Left lung (tissue), 10 donors: ENCODE data around the gene KCNK13. TPM values are rescaled to one million over a fixed set of nuclear protein-coding genes. Genes with fewer than 3 reads are reported as not detected.

Source experiments
- ATAC-seq: fragments of 200-7000 bp; cut with Tn5 transposase; one replicate; pipeline ENCODE4 v1.9.1; 2020; ENCODE audit warnings: moderate library complexity
- DNase-seq, 4 donors: peaks; one replicate each; pipeline ENCODE4 v3.0.0-alpha.2; 2013 to 2020
- H3K27ac ChIP-seq, 2 donors: fragments of 200-600 bp; sonication (generic) in 1 of 2; one replicate each; pipeline versions ENCODE4 v1.5.0 to v1.8.0; 2020 to 2021
- H3K27me3 ChIP-seq, 2 donors: fragments of 200-600 bp; sonication (generic) in 1 of 2; one replicate each; pipeline versions ENCODE4 v1.5.0 to v1.8.0; 2020 to 2021
- H3K36me3 ChIP-seq, 2 donors: fragments of 200-600 bp; sonication (generic) in 1 of 2; one replicate each; pipeline versions ENCODE4 v1.5.0 to v1.8.0; 2020 to 2021
- H3K4me1 ChIP-seq, 2 donors: fragments of 200-600 bp; one replicate each; pipeline ENCODE4 v1.8.0; 2021
- H3K4me3 ChIP-seq, 2 donors: fragments of 200-600 bp; sonication (generic) in 1 of 2; one replicate each; pipeline versions ENCODE4 v1.5.0 to v1.8.0; 2020 to 2021; ENCODE audit warnings: mild to moderate bottlenecking in 1 of 2
- H3K9me3 ChIP-seq, 2 donors: fragments of 200-600 bp; sonication (generic) in 1 of 2; one replicate each; pipeline versions ENCODE4 v1.5.0 to v1.8.0; 2020 to 2021
- CTCF ChIP-seq, 2 donors: fragments of 200-600 bp; sonication (generic) in 1 of 2; IDR thresholded peaks; one replicate each; pipeline versions ENCODE4 v1.5.0 to v1.8.0; 2021; ENCODE audit warnings: antibody characterized with exemption in 2 of 2
- intact Hi-C, 2 donors: fragments of 100-400 bp; cut with DNase I; formaldehyde crosslinking; loops; one replicate each; pipeline versions ENCODE4 v1.11.2 to v1.14.2; 2022
- polyA plus RNA-seq, 6 donors: library from polyadenylated mRNA; unstranded; fragments of 120-200 nt; gene quantifications; one replicate each; pipeline ENCODE4 v1.2.1, GENCODE V29; 2013; ENCODE audit not compliant: insufficient read length in 6 of 6
- total RNA-seq, 2 donors: library from RNA; stranded (reverse); fragmentation: NEBNext Ultra II Directional; extraction: Animal tissue kit (Norgen Biotek cat#: 25700); gene quantifications; one replicate each; pipeline ENCODE4 v1.2.1, GENCODE V29; 2021
- donor health status: DM: no; HTN: yes; CAD: no.
- donor health status: DM: no; HTN: no; CAD: no.

KCNK13 gene
- total and polyA plus RNA-seq, 8 donors, result 0.15 to 2.8 (median 0.23) TPM

GRCh38 chr14:90039253-90040010 is 22.4 kb upstream of the KCNK13 start:
- Histone ChIP-seq H3K27ac (no peak overlapping the region), H3K4me3 (no peak overlapping the region), H3K27me3 (no peaks in the 10 kb centered on the region), H3K4me1 (no peaks in the 10 kb centered on the region), H3K36me3 (peaks cover 0 to 40% of the 10 kb centered on the region in 2 donors), H3K9me3 (no peaks in the 10 kb centered on the region)
- TF ChIP-seq CTCF (IDR thresholded peaks at IDR 0.05), result no peak
- ATAC-seq (no peak), DNase-seq (no peak)
- intact Hi-C loops, result no loop called here

GRCh38 chr14:90040411-90040810 is 21.4 kb upstream of the KCNK13 start:
- intact Hi-C loops, result no loop called here
- no peak for ATAC-seq
- TF ChIP-seq CTCF (IDR thresholded peaks at IDR 0.05), result no peak
- Histone ChIP-seq H3K27ac (no peak overlapping the region), H3K36me3 (peaks cover 0 to 43% of the 10 kb centered on the region in 2 donors), H3K4me1 (no peaks in the 10 kb centered on the region), H3K4me3 (no peak overlapping the region), H3K27me3 (no peaks in the 10 kb centered on the region), H3K9me3 (no peaks in the 10 kb centered on the region)
- DNase-seq, result no peak

GRCh38 chr14:90042496-90043252 is 19.1 kb upstream of the KCNK13 start:
- no peak for TF ChIP-seq CTCF (IDR thresholded peaks at IDR 0.05)
- no peak overlapping the region for H3K4me3 ChIP-seq
- H3K27ac ChIP-seq, result no peak overlapping the region
- ATAC-seq, result no peak
- no peaks in the 10 kb centered on the region for H3K27me3 ChIP-seq
- H3K9me3 ChIP-seq, result no peaks in the 10 kb centered on the region
- intact Hi-C loops, result no loop called here
- H3K4me1 ChIP-seq, result no peaks in the 10 kb centered on the region
- peaks cover 0 to 39% of the 10 kb centered on the region in 2 donors for H3K36me3 ChIP-seq
- DNase-seq, result no peak

- no peak overlapping the region for H3K4me3 ChIP-seq
- H3K36me3 ChIP-seq, result peaks cover 0 to 27% of the 10 kb centered on the region in 2 donors
- H3K9me3 ChIP-seq, result no peaks in the 10 kb centered on the region
- H3K27me3 ChIP-seq, result peaks cover 0 to under 1% of the 10 kb centered on the region in 2 donors
- H3K4me1 ChIP-seq, result no peaks in the 10 kb centered on the region
- no peak overlapping the region for H3K27ac ChIP-seq
- ATAC-seq, result no peak
- no peak for TF ChIP-seq CTCF (IDR thresholded peaks at IDR 0.05)
- no peak for DNase-seq
- intact Hi-C loops, result no loop called here
Observed at GRCh38 chr14:90045616-90046015, 16.2 kb upstream of the KCNK13 start.

- no peak for ATAC-seq
- no peak for TF ChIP-seq CTCF (IDR thresholded peaks at IDR 0.05)
- no peak overlapping the region for H3K27ac ChIP-seq
- H3K36me3 ChIP-seq, result peaks cover 0 to 7% of the 10 kb centered on the region in 2 donors
- no peaks in the 10 kb centered on the region for H3K4me1 ChIP-seq
- peaks cover 4 to 38% of the 10 kb centered on the region in 2 donors for H3K27me3 ChIP-seq
- H3K4me3 ChIP-seq, result no peak overlapping the region
- DNase-seq, result no peak
- intact Hi-C loops, result no loop called here
- H3K9me3 ChIP-seq, result no peaks in the 10 kb centered on the region
Observed at GRCh38 chr14:90049390-90049789, 12.4 kb upstream of the KCNK13 start.
